CD4-positive, alpha-beta memory T cell (primary cell): ENCODE results near the gene FXYD3. TPM values are rescaled to one million over a fixed set of nuclear protein-coding genes. Genes with fewer than 3 reads are reported as not detected.

Source experiments
- CTCF ChIA-PET: fragments of 350-600 bp; sonication (Branson Sonifier 250); formaldehyde crosslinking; loops from one replicate; lab custom pipeline; 2021; ENCODE audit warnings: inconsistent platforms; ENCODE audit not compliant: partially characterized antibody; lab: Charles Lee
- POLR2A ChIA-PET: fragments of 350-600 bp; sonication (Branson Sonifier 250); formaldehyde crosslinking; loops from one replicate; lab custom pipeline; 2021; ENCODE audit not compliant: partially characterized antibody; lab: Charles Lee
- DNase-seq, 5 donors: peaks; one replicate each; pipeline versions ENCODE4 v3.0.0 to v3.0.0-alpha.2; 2020 to 2022; ENCODE audit warnings: mixed read lengths in 1 of 5
- H3K27ac ChIP-seq: one replicate; pipeline ENCODE4 v1.7.0; 2013; ENCODE audit warnings: low read depth, low read length
- H3K27me3 ChIP-seq: 2 replicates; pipeline ENCODE4 v1.7.0; 2013; ENCODE audit warnings: mild to moderate bottlenecking, low read length, moderate library complexity; ENCODE audit not compliant: insufficient read depth
- H3K36me3 ChIP-seq: 2 replicates; pipeline ENCODE4 v1.7.0; 2013; ENCODE audit warnings: mild to moderate bottlenecking, low read length, moderate library complexity; ENCODE audit not compliant: insufficient read depth
- H3K4me1 ChIP-seq: 2 replicates; pipeline ENCODE4 v1.7.0; 2013; ENCODE audit warnings: mild to moderate bottlenecking, low read length, moderate library complexity; ENCODE audit not compliant: insufficient read depth
- H3K4me3 ChIP-seq, 2 donors: one replicate each; pipeline ENCODE4 v1.7.0; 2013; ENCODE audit warnings: low read length in 2 of 2, mild to moderate bottlenecking in 1 of 2
- H3K9me3 ChIP-seq, 2 donors: one replicate each; pipeline ENCODE4 v1.7.0; 2013; ENCODE audit warnings: low read length in 2 of 2, control low read depth in 1 of 2; ENCODE audit not compliant: control insufficient read depth in 1 of 2
- H3K27ac Mint-ChIP-seq, 7 donors: one replicate each; pipeline ENCODE4 v1.8.0; 2020 to 2021; ENCODE audit warnings: mixed read lengths in 7 of 7, mild to moderate bottlenecking in 6 of 7, inconsistent platforms in 3 of 7, moderate library complexity in 3 of 7
- H3K27me3 Mint-ChIP-seq, 2 donors: one replicate each; pipeline ENCODE4 v1.8.0; 2020 to 2021; ENCODE audit warnings: mixed read lengths in 2 of 2
- H3K36me3 Mint-ChIP-seq, 2 donors: one replicate each; pipeline ENCODE4 v1.8.0; 2020 to 2021; ENCODE audit warnings: mixed read lengths in 2 of 2, inconsistent platforms in 1 of 2, mild to moderate bottlenecking in 1 of 2
- H3K4me1 Mint-ChIP-seq, 4 donors: one replicate each; pipeline ENCODE4 v1.8.0; 2020 to 2021; ENCODE audit warnings: mixed read lengths in 4 of 4, mild to moderate bottlenecking in 1 of 4
- H3K4me3 Mint-ChIP-seq, 8 donors: one replicate each; pipeline ENCODE4 v1.8.0; 2020 to 2021; ENCODE audit warnings: mixed read lengths in 8 of 8, mild to moderate bottlenecking in 7 of 8, moderate library complexity in 6 of 8, inconsistent platforms in 3 of 8
- H3K9me3 Mint-ChIP-seq, 8 donors: one replicate each; pipeline ENCODE4 v1.8.0; 2020 to 2021; ENCODE audit warnings: mixed read lengths in 8 of 8, mild to moderate bottlenecking in 5 of 8, inconsistent platforms in 3 of 8, moderate library complexity in 1 of 8
- intact Hi-C: fragments of 100-400 bp; cut with micrococcal nuclease; formaldehyde crosslinking; loops from one replicate; pipeline ENCODE4 v1.15.1; 2023
- polyA plus RNA-seq, 2 donors: library from polyadenylated mRNA; unstranded; fragments of 300-500 nt; fragmentation: Illumina TruSeq; gene quantifications; one replicate each; pipeline ENCODE4 v1.2.3, GENCODE V29; 2021
- total RNA-seq, 2 experiments: library from RNA; stranded (reverse); gene quantifications; one replicate each; pipeline ENCODE4 v1.2.3, GENCODE V29; 2021

Gene FXYD3, protein sequence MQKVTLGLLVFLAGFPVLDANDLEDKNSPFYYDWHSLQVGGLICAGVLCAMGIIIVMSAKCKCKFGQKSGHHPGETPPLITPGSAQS
- total RNA-seq (not detected), polyA plus RNA-seq (not detected)

DNA sequence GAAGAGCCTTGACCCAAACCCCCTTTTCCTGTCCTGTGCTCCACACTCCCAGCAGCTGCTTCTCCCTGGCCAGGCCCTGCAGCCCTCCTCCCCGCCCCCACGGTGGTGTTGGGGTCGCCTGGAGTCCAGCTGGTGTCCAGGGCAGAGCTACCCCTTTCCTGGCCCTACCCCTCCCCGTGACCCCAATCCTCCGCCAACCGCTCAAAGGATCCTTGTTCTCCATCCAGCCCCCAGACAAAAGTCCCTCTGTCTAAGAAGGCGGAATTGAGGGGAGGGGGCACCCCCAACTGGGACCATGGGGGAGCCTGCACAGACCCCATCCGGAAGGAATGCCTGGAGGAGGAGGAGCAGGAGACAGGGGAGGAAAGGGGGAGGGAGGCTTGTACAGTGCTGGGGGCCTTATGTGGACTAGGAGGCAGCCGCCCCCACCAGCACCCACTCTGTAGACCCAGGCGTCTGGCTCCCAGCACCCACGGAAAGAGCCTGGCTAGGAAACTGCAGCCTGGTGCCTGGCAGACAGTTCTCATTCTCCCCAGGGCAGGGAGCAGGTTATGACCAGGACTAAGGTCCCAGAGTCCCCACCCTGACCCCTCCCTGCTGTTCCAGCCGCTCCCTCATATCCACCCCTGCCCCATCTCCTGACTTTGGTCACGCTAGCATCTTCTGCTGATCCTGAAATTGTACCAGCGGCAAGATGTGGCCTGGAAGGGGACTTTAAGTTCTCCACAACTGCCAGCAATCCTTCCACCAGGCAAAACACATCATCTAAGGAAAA is at the start of gene FXYD3:
TSS of gene FXYD3 (plus strand) at position 647 of the 775 bp plus-strand sequence. CDS start 3,554 bp downstream, outside the sequence.
- Mint-ChIP-seq H3K36me3 (no peaks in the 10 kb centered on the region), H3K27ac (peak within 1 kb of the TSS in 4 of 7 donors; percentile 30 to 77 (median 60)), H3K4me3 (peak within 1 kb of the TSS in 1 of 8 donors; percentile 25), H3K27me3 (peaks cover 2 to 11% of the 10 kb centered on the region in 2 donors), H3K9me3 (peaks cover 0 to 1% (median 0%) of the 10 kb centered on the region in 8 donors), H3K4me1 (peaks cover 4 to 7% (median 5%) of the 10 kb centered on the region in 4 donors)
- CTCF ChIA-PET, result interaction anchor here (0.5 to 4.8 kb wide), 12 partner anchors 8 to 382 kb away, joined by 3 to 20 read pairs (median 4); partner anchors contain the start of gene LGI4
- Histone ChIP-seq H3K4me1 (peaks cover 9% of the 10 kb centered on the region), H3K27ac (no peak within 1 kb of the TSS), H3K9me3 (no peaks in the 10 kb centered on the region), H3K36me3 (no peaks in the 10 kb centered on the region), H3K4me3 (no peak within 1 kb of the TSS), H3K27me3 (no peaks in the 10 kb centered on the region)
- intact Hi-C loops, result loop anchor here (2.0 kb wide), 1 partner anchor 25 kb away; no protein-coding TSS in a partner anchor
- DNase-seq, result no peak
- POLR2A ChIA-PET, result interaction anchor here (0.9 to 1.0 kb wide), 2 partner anchors 26 to 99 kb away, joined by 3 to 5 read pairs; no protein-coding TSS in a partner anchor

GRCh38 chr19:35066121-35066520 is 49.5 kb upstream of the FXYD3 start:
- ChIA-PET CTCF (interaction anchor here (0.7 to 3.3 kb wide), 27 partner anchors 10 to 429 kb away, joined by 3 to 32 read pairs (median 4); partner anchors contain the start of genes FXYD5 and LGI4), POLR2A (interaction anchor here (1.3 kb wide), 1 partner anchor 52 kb away, joined by 4 read pairs; no protein-coding TSS in a partner anchor)
- Mint-ChIP-seq H3K27me3 (peaks cover 1 to 2% of the 10 kb centered on the region in 2 donors), H3K36me3 (peaks cover 0 to 4% of the 10 kb centered on the region in 2 donors), H3K9me3 (peaks cover 0 to 7% (median 5%) of the 10 kb centered on the region in 8 donors), H3K4me1 (peaks cover 4 to 10% (median 6%) of the 10 kb centered on the region in 4 donors), H3K4me3 (no peak overlapping the region), H3K27ac (peak overlapping the region in 1 of 7 donors; percentile 31)
- no peaks in the 10 kb centered on the region for H3K36me3 ChIP-seq
- no peak overlapping the region for H3K4me3 ChIP-seq
- H3K27ac ChIP-seq, result no peak overlapping the region
- H3K4me1 ChIP-seq, result peaks cover 6% of the 10 kb centered on the region
- intact Hi-C loops, result no loop called here
- no peak for DNase-seq
- H3K9me3 ChIP-seq, result peaks cover 0 to 3% of the 10 kb centered on the region in 2 donors
- no peaks in the 10 kb centered on the region for H3K27me3 ChIP-seq

DNA sequence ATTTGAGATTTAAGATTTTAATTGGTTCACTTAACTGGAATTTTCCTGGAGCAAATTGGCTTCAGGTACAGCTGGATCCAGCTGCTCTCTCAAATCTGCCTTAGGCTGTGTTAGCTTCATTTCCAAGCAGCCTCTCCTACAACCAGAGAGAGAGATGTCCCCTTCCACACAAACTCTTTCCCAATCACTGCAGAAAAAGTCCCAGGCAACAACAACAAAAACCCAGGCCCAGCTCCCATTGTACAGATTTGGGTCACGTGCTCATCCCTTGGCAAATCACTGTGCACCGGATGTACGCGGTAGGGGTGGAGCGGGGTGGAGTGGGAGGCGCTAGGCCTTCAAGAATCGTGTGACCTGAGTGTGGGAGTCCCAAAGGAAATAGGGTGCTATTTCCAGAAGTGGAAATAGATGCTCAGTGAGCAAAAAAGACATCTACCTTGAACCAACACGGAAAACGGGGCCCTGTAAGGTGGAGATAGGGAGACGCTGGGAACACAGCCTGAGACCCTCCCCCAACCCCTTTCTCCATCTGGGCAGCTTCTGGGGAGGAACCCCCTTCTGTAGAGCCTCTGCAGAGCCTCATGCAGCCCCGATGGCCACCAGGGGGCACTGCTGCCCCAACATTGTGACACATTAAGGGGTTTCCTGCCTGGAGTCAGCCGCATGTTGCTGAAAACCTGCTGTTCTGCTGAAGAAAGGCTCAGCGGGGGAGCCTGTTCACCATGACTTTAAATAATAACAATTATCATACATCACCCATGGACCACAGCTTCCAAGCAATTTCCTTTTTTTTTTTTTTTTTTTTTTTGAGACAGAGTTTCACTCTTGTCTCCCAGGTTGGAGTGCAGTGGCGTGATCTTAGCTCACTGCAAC is 48.7 kb upstream of the FXYD3 start:
- peak; percentile 83 to 85 (median 85) for DNase-seq
- Mint-ChIP-seq H3K27ac (peak overlapping the region in 6 of 7 donors; percentile 43 to 83 (median 71)), H3K27me3 (peaks cover 1 to 2% of the 10 kb centered on the region in 2 donors), H3K4me1 (peaks cover 4 to 10% (median 6%) of the 10 kb centered on the region in 4 donors), H3K36me3 (peaks cover 0 to 4% of the 10 kb centered on the region in 2 donors), H3K4me3 (no peak overlapping the region), H3K9me3 (peaks cover 0 to 9% (median 5%) of the 10 kb centered on the region in 8 donors)
- Histone ChIP-seq H3K9me3 (peaks cover 0 to 3% of the 10 kb centered on the region in 2 donors), H3K27me3 (no peaks in the 10 kb centered on the region), H3K4me1 (peaks cover 6% of the 10 kb centered on the region), H3K4me3 (no peak overlapping the region), H3K27ac (no peak overlapping the region), H3K36me3 (no peaks in the 10 kb centered on the region)
- intact Hi-C loops, result loop anchor here (1.0 kb wide), 3 partner anchors 74 to 428 kb away; no protein-coding TSS in a partner anchor
- CTCF ChIA-PET, result interaction anchor here (0.7 to 3.3 kb wide), 37 partner anchors 11 to 565 kb away, joined by 3 to 32 read pairs (median 4); partner anchors contain the start of genes FXYD5 and LGI4
- POLR2A ChIA-PET, result interaction anchor here (0.7 to 1.3 kb wide), 3 partner anchors 52 to 87 kb away, joined by 3 to 4 read pairs (median 4); no protein-coding TSS in a partner anchor

- Mint-ChIP-seq H3K4me3 (peak overlapping the region in 1 of 8 donors; percentile 30), H3K36me3 (peaks cover 0 to 4% of the 10 kb centered on the region in 2 donors), H3K27ac (no peak overlapping the region), H3K4me1 (peaks cover 4 to 10% (median 6%) of the 10 kb centered on the region in 4 donors), H3K27me3 (peaks cover 1 to 2% of the 10 kb centered on the region in 2 donors), H3K9me3 (peaks cover 0 to 9% (median 5%) of the 10 kb centered on the region in 8 donors)
- no peak for DNase-seq
- intact Hi-C loops, result no loop called here
- no peak overlapping the region for H3K27ac ChIP-seq
- H3K36me3 ChIP-seq, result no peaks in the 10 kb centered on the region
- ChIA-PET POLR2A (no interaction called here), CTCF (interaction anchor here (0.7 to 3.3 kb wide), 6 partner anchors 13 to 283 kb away, joined by 3 to 32 read pairs (median 4); partner anchors contain the start of gene FXYD5)
- H3K9me3 ChIP-seq, result peaks cover 0 to 3% of the 10 kb centered on the region in 2 donors
- no peaks in the 10 kb centered on the region for H3K27me3 ChIP-seq
- H3K4me1 ChIP-seq, result peaks cover 6% of the 10 kb centered on the region
- H3K4me3 ChIP-seq, result no peak overlapping the region
Measured at GRCh38 chr19:35068941-35069634, 46.5 kb upstream of the FXYD3 start.

DNA sequence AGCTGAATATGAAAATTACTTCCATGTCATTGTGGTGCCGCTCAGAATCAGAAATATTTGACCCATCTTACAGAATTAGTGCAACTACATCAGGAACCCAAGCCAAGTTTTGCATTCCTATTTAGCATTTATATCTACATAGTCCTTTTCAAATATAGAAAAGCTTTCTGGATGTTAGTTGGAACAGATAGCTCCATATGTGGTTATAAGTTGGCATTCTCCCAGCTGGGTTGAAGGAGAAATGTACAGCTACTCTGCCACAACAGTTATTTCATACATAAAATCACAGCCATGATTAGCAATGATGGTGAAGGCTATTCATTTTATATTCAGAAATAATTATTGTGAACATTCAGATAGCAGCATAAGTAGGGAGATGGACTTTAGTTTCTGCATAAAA is 45.9 kb upstream of the FXYD3 start:
- CTCF ChIA-PET, result interaction anchor here (0.7 to 2.1 kb wide), 7 partner anchors 21 to 283 kb away, joined by 3 to 7 read pairs (median 4); partner anchors contain the start of gene FXYD5
- no peaks in the 10 kb centered on the region for H3K27me3 ChIP-seq
- no peak overlapping the region for H3K27ac ChIP-seq
- no peak for DNase-seq
- no peak overlapping the region for H3K4me3 Mint-ChIP-seq
- peaks cover 0 to 9% (median 5%) of the 10 kb centered on the region in 8 donors for H3K9me3 Mint-ChIP-seq
- POLR2A ChIA-PET, result no interaction called here
- peaks cover 1 to 2% of the 10 kb centered on the region in 2 donors for H3K27me3 Mint-ChIP-seq
- peaks cover 4 to 10% (median 6%) of the 10 kb centered on the region in 4 donors for H3K4me1 Mint-ChIP-seq
- no peak overlapping the region for H3K4me3 ChIP-seq
- H3K36me3 ChIP-seq, result no peaks in the 10 kb centered on the region
- peaks cover 0 to 4% of the 10 kb centered on the region in 2 donors for H3K36me3 Mint-ChIP-seq
- H3K9me3 ChIP-seq, result peaks cover 0 to 3% of the 10 kb centered on the region in 2 donors
- no peak overlapping the region for H3K27ac Mint-ChIP-seq
- intact Hi-C loops, result no loop called here
- peaks cover 6% of the 10 kb centered on the region for H3K4me1 ChIP-seq

DNA sequence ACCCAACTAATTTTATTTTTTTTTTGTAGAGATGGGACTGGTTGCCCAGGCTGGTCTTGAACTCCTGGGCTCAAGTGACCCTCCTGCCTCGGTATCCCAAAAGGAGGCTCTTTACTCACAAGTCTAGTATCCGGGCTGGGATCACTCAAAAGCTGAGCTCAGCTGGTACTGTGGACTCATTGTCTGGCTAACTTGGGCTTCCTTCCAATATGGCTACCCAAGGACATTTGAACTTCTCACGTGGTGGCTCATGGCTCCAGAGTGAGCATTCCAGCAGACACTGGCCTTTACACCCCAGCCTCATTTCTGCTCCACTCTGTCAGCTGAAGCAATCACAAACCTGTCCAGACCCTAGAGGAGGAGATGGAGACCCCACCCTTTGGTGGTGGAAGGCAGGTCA is 45.2 kb upstream of the FXYD3 start:
- Histone ChIP-seq H3K27me3 (no peaks in the 10 kb centered on the region), H3K36me3 (no peaks in the 10 kb centered on the region), H3K27ac (no peak overlapping the region), H3K9me3 (peaks cover 0 to 3% of the 10 kb centered on the region in 2 donors), H3K4me1 (peaks cover 6% of the 10 kb centered on the region), H3K4me3 (no peak overlapping the region)
- H3K27me3 Mint-ChIP-seq, result peaks cover 2 to 3% of the 10 kb centered on the region in 2 donors
- peaks cover 0 to 9% (median 5%) of the 10 kb centered on the region in 8 donors for H3K9me3 Mint-ChIP-seq
- peaks cover 4 to 10% (median 6%) of the 10 kb centered on the region in 4 donors for H3K4me1 Mint-ChIP-seq
- H3K4me3 Mint-ChIP-seq, result no peak overlapping the region
- no peak overlapping the region for H3K27ac Mint-ChIP-seq
- ChIA-PET CTCF (interaction anchor here (1.0 to 2.1 kb wide), 5 partner anchors 22 to 282 kb away, joined by 3 to 5 read pairs (median 4); no protein-coding TSS in a partner anchor), POLR2A (no interaction called here)
- intact Hi-C loops, result no loop called here
- DNase-seq, result no peak
- H3K36me3 Mint-ChIP-seq, result peaks cover 0 to 4% of the 10 kb centered on the region in 2 donors
